Fibroblast of skin of right biceps (primary cell): ENCODE results near the gene STARD5.
"Not testable (repeated sequence)": the region's sequence is repeated elsewhere in the genome, so short reads cannot be mapped to it uniquely, and the experiment has no call there.

Experiments used
- DNase-seq: peaks from one replicate; pipeline ENCODE4 v3.0.0-alpha.2; 2013

The STARD5 gene

DNA sequence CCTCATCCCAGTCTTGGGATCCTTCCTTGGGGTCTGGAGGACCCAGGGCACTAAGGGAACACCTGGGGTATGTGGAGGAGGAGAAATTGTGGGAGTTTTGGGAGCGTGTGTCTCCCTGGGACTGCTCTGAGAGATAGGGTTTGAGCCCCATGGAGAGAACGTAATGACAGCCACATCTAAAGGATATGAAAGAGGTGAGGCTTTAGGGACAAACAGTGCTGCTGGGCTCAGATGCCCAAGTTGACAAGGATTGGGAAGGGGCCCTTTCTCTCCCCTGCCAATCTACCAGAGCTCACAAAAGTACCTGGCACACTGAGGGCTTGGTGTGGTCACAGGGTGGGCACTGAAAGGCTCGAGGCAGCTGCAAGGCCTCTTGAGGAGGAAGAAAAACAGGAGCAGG, 13.3 kb upstream of the STARD5 start:
- no peak for DNase-seq

DNA sequence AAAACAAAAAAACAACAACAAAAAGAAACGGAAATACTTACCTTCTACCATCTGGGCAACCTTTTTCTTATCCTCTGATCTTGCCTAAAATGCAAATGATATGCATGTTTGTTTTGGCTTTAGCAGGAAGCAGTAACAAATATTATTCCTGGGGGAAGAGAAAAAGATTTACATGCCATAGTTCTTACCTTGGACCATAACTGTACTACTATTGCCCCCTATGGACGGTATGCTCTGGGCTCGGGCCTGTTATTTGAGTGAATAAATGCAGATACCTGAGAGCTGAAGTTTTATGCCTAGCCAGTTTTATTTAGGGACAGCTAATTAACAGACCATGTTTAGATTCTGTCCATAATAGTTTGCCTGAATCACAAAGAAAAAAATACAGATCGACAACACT, 12.6 kb upstream of the STARD5 start:
- DNase-seq, result peak; percentile 54

DNA sequence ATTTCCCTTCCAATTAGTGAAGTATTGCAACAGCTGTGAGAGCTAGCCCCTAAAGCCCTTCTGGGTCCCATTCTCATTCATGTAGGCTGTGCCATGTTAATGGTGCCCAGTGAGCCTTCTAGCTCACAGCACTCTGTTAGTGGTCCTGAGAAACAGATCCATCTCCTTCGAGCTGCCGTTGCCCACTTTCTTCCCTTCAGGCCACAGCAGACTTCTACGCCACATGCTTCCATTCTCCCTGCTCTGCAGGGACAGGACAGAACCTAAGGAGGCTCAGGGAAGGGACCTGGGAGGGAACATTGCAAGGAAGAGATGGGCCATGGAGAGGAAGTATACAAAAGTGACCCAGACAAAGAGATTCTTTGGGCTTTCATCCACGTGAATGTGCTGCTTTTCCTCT, 11.7 kb upstream of the STARD5 start:
- no peak for DNase-seq

DNA sequence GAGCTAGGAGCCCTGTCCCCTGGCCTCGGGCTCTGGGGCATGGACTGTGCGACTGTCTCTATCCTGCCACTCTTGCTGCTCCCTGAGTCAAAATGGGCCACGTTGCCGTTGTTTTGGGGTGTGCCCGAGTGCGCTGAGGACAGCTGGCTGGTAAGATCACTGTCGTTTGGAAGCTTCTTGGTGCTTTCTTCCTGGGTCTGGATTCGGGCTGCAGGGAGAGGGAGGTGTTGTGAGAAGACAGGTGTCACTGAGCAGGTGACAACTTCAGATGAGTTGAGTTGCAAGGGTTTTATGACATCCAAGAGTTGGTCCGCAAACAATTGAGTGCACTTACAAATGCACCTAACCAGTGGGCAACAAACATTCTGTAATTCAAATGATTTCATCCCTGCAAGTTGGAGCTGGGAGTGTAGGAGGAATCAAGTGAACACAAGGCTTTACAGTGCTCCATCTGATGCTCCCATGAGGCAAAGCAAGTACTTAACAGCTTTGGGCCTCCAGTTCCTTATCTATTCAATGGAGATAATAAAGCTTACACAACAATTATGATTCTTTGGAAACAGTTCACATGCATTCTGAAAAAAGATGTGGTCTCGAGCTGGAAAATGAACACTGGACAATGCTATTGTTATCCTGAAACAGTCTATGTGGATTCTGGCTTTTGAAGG, 11.0 kb upstream of the STARD5 start:
- DNase-seq, result no peak

DNA sequence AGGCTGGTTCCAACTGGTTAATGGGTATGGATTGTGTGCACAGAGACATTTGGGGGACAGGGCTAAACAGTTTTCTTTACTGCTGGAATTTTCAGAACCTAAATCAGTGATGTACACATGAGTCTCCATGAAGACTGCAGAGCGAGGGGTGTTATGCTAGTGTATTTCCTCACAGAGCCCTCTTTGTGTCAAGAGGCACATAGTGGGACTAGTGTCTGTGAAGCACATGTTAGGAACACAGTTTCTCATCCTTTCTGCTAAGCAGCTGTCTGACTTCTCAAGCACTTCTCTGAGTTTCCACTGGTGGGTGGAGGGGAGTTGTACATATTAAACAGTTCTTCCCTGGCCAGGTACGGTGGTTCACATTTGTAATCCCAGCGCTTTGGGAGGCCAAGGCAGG, 9.4 kb upstream of the STARD5 start:
- DNase-seq, result no peak

DNA sequence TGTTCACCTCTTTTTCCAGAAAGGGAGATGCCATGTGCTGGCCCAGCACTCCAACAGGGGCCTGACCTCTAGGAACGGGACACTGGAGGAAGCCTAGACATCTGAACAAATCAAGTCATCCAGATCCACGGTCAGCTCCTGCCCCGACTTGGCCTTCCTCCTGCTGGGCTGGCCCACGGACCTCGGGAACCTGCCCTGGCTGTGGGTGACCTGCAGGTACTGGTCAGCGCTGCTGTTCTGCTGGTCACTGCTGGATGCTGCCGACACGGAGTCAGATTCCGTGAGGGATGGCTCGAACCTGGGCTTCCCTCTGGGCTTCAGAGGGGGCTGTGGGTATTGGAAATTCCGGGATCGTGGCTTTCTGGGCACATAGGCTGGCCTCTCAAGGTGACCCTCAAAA, 8.4 kb upstream of the STARD5 start:
- DNase-seq, result no peak

DNA sequence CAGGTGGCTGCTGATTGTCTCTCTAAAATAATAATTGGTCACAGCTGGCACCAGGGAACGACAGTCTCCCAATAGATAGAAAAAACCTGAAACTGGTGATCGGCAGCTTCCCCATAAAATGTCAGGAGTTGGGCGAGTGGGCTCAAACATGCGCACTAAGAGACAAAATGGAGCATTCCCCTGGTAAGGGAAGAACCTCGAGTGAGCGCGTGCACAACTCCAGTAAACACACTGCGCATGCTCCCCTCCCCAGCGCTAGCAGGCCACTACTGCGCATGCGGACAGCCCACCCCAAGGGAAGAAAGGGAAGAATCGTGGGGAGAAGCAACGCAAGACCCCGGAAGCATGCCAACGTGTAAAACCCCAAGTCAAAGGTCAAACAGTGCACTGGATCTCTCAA, 7.7 kb upstream of the STARD5 start:
- no peak for DNase-seq

DNA sequence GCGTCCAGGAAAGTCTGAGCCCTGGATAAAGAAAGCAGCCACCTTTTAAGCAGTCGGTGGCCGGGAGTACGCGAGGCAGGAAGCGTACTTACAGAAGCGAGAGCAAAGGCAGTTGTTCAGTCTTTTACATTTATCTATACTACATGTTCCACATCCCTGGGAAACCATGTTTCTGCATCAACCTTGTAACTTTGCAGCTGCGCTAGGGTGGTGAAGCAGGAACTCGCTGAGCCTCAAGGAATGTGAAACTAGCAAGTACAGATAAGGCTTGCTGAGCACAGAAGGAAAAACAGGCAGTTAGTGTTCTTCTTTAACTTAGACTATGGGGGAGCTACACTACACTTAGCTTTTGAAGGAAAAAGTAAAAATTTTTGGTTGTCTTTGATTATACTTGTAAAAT, 7.2 kb upstream of the STARD5 start:
- DNase-seq, result not testable (repeated sequence)

DNA sequence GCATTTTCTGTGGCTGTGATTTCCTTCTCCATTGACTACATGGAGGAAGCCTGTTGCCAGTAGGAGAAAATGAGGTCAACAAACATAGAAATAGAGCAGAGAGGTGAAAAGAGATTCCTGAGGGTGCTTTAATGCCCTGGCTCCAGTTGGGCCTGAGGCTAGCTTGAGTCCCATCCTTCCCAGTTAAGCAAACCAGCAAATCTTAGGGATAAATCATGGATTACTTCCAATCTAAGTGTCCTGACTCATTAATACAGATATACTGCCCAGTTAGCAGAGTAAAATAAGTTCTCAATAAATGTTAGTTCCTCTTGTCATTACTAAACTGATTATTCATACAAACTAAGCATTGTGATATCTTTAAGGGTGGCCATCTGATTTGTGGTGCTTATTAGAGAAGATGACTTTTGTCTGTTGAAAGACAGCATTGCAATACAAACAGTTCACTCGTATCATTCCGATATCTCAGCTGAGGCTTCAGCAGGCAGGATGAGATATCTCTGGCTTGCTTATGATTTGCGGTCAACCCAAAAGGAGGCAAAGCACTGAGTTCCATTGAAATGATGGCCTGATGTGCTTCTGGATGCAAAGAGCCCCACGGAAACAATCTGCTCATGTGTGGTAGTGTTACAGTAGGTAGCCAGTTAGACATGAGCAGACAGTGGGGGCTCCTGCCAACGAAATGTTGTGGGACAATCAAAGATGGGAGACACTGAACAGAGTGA, 6.6 kb upstream of the STARD5 start:
- no peak for DNase-seq

DNA sequence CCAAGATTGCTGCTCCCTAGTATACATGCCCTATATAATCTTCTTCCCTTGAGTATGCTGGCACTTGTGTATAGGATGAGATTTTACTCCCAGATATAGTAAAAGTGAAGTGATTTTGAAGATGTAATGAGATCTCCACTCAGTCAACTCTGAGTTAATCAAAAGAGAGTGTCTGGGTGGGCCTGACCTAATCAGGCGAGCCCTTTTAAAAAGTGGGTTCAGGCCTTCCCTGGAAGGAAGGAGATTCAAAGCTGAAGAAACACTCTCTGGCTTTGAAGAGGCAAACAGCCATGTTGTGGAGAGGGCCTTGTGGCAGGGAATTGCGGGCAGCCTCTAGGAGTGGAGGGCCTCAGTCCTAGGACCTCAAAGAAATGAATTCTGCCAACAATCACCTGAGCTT, 5.5 kb upstream of the STARD5 start:
- DNase-seq, result no peak

DNA sequence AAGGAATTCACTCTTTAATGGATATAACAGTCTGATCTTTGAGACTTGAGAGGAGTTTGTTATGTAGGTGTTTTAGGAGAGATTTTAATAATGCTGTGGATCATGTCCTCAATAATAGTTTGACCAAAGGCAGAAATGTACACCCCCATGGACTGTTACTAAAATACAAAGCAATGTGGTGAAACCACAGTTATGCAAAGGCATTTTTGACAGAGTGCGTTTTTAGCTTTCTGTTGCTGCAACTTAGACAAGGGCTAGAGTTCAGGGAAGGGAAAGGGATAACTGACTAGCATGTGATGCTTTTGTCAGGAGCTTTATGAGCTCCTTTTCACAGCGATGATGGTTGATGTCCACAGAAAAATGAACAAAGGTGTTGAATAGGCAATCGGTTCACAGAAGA, 3.6 kb upstream of the STARD5 start:
- peak; percentile 92 for DNase-seq

DNA sequence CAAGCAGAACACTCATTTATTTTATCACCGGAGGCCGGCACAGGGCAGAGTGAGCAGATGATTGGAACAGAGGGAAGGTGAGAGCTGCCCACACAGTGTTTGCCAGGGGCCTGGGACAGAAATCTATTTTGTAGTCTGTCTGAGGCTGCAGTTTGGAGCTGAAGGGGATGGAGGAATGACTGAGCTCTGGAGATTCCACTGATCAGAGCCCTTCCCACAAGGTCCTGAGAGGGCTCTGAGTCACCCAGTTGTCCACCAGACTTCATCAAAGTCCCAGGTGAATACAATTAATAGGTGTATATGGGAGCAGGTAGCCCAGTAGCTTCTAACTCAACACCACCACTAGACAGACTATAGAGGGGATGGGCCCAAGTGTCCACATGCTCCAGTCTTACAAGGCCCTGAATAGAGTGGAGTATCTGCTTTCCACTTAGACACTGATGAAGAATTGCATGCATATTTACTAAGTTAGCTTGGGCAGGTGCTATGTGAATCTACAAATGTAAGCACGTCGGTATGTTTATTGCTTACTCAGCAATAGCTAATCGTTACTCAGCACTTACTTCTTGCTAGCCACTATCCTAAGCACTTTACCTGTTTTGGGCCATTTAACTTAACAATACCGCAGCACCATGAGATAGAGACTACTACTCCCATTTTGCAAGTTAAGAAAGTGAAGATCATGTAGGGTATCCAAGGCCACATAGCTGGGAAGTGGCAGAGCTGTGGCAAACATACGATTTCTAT, 2.7 kb upstream of the STARD5 start:
- DNase-seq, result no peak

DNA sequence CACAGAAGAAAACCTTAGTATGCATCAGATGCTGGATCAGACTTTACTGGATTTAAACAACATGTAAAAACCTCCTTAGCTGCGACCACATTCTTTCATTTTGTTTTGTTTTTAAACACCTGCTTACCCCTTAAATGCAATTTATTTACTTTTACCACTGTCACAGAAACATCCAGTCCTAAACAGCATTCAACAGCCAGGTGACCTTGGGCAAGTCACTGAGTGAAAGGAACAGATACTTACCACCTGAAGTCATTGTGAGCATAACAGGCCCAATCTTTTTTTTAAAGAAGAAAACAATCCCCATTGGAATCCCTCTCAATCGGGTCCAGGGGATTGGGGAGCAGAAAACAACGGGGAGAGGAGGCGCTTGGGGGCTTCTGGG, 390 bp downstream of the STARD5 start:
- DNase-seq, result no peak

DNA sequence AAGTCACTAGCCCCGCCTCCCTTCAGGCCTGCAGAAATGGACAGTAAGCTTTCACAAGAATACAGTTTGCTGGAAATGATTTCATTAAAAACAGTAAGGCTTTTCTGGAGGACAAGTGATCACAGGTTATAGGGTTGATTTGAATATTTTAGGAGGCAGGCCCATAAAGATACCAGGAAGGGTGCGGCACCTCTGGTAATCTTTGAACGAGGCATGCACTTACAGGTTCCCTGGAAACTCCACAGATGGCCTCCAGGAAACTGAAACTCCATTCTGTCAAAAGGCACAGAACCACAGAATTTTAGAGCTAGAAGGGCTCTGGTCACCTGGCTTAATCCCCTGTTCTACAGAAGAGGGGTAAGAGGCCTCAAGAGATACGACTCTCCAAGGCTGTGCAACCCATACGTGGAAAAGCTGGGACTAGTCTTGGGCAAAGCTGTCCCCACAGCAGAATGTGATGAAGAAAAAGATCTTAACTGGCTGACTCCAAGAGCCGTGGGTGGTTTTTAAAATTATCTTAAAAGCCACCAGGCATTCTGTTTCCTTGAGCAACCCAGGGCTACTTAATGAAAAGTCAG, 1.2 kb downstream of the STARD5 start:
- DNase-seq, result no peak

DNA sequence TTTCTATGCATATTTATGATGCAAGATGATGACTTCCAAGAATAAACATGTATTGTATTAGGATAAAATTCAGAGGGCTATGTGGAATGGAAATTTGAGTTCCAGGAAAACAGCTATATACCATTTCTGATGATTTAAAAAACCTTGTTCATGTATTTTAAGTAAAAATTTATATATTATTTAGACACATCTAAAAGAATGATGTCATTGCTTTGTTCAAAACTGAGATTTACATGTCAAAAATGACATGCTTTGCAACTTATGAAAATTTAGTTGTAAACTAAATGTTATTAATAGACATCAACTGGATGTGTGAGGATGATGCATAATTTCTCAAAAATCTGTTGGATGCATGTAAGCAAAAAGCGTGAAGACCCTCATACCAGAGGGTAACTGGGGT, 2.3 kb downstream of the STARD5 start:
- DNase-seq, result no peak

DNA sequence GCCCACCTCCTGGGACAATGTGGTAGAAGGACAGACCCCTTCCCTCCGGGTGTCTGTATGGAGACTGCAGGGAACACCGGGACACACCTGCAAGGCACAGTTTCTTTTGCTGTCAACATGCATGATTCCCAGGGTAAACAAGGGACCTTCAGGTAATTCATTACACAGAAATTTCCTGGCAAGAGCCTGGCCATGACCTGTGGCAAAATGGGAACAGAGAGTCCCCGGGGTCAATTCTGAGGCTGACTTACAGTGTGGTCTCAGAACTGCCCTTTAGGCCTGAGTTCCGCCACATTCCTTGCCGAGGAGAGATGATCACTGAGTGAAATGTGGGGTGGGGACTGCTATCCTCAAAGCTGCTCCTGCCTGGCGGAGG, 6.3 kb downstream of the STARD5 start:
- DNase-seq, result no peak

DNA sequence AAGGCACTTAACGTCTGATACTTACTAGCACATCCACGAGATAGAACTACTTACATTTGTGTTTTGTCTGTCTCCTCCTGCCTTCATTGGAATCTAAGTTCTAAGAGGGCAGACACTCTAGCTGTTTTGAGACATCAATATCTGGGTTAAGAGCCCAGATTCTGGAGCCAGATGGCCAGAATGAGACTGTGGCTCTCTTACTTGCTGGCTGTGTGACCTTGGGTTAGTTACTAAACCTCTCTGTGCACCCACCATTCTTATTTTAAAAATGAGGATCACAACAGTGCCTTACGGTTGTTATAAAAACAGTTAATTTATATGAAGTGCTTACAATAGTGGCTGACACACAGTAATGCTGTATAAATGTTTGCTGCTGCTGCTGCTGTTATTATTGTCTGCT, 7.7 kb downstream of the STARD5 start:
- no peak for DNase-seq

DNA sequence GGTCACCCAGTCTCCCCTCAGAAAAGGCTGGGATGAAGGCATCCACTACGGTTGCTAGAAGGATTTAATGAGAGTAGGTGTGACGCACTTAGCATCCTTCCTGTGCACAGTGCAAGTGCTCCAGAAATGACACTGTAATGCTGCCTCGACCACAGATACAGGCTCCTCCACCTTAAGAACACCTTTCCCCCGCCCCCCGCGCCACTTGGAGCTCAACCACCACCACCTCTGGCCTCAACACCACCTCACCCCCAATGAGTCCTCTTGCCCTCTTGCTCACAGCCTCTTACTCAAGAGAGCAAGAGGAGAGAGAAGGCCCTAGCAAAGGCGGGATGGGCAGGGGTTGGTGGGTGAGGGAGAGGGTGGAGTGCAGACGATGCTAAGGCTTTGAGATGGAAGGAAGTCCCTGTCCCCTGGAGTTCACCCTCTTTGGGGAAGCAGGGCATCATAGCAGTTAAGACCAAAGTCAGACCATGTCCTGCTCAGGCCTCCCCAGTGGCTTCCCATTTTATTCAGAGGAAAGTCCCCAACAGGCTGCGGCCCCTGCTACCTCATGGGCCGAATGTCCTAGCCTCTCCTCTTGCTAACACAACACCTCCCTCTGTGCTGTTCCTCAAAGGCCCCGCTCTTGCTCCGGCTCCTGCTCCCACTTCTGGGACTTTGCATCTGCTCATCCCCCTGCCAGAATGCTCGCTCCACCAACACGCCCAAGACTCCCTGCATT, 8.3 kb downstream of the STARD5 start:
- DNase-seq, result no peak

DNA sequence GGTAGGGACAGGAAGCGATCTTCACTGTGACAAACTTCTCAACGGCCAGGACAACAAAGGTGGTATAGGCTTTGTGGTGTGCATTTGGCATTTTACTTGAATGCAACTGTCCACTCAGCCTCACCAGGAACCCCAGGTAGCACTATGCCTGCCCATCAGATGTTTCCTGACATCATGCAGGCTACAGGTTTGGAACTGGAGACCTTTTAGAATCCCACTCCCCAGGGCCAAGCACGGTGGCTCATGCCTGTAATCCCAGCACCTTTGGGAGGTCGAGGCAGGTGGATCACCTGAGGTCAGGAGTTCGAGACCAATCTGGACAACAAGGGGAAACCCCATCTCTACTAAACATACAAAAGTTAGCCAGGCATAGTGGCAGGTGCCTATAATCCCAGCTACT, 9.6 kb downstream of the STARD5 start:
- no peak for DNase-seq

DNA sequence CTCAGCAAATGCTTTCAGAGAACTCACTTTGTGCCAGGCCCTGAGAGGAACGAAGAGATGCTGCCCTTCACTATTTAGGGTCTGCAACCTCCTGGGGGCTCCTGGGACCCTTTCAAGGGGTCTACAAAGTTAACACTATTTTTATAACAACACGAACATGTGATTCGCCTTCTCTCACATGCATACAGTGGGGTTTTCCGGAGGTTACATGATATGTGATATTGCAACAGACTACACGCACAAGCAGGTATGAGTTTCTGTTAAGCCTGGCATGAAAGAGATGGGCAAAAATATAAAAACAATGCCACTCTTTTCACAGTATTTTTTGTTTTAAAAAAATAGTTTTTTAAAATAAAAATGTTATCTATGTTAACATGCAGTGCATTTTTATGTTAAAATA, 10.3 kb downstream of the STARD5 start:
- no peak for DNase-seq

DNA sequence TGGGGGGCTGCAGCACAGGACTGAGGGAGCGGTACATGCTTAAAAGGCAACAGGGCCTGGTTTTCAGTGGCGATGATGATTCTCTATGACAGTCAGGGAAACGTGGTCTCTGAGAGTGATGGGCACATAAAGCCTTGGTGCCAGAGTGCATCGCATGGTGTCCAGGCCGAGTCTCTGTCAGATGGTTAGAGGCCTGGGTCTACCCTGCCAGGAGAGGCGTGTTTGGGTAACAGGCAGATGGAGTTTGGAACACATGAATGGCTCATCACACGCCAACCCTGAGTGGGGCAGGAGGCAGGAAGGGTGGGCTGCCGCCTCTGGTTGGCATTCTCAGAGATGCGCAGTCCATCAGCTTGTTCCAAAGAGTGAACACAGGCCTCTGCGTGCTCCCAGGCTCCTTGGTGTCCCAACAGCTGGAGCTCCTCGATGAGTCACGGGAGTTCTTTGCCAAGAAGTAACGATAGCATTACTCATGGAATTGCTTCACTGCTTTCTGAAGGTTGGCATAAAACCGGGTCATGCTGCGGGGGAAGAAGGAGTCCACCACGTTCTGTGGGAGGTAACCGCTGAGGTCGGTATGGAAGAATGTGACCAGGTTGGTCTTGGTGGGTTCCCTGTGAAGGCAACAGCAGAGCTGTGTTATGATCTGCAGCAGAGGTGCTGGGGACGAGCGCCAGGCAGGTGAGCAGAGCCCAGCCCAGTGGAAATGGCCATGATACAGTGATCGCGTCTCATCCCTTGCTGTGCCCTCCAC, 11.0 kb downstream of the STARD5 start:
- peak; percentile 97 for DNase-seq

DNA sequence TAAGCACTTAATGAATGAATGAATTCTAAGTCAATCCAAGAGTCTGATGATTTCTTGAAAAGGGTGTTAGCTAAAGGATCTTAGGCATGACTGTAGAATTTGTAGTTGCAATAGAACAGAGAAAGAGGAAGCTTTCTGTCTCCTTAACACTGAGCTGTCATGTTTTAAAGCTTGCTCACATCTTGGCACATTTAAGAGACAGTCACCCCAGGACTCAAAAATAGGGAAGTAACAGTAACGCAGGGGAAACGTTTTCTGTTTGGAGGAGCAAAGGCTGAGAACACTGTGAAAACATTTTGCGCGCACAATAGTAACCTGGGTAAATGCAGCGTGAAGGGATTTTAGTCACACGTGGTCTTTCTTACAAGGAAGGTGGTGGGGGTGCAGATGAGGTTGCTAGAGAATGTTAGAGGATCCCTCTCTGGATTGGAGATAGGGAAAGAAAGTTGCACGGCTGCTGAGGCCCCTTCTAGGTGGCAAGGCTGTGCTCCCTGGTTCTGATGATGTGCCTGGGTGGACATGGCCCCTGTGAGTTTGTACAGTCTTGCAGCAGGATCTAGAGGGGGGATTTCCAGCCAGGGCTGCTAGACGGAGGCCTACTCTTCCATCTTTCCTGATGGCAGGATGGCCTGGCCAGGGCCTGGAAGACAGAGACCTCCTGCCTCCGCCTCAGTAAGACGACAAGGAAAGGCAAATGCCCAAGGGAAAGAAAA, 12.0 kb downstream of the STARD5 start:
- peak; percentile 26 for DNase-seq
